Stimulated activated CD4-positive, alpha-beta T cell treated with anti-CD3 and anti-CD28 coated beads, Interleukin-1b, Interleukin-23, amount 100 ng/mL, for 24 hours (primary cell): ENCODE measurements around the gene CTSW.
A peak's percentile ranks its signal among the peaks of the same experiment; 100 is the strongest.
"Not testable (repeated sequence)": the region's sequence is repeated elsewhere in the genome, so short reads cannot be mapped to it uniquely, and the experiment has no call there.

Experiments
- DNase-seq, 4 experiments: peaks; one replicate each; pipeline ENCODE4 v3.0.0-alpha.2; 2020; ENCODE audit warnings: low read depth in 4 of 4, low spot score in 1 of 4

CTSW gene

DNA sequence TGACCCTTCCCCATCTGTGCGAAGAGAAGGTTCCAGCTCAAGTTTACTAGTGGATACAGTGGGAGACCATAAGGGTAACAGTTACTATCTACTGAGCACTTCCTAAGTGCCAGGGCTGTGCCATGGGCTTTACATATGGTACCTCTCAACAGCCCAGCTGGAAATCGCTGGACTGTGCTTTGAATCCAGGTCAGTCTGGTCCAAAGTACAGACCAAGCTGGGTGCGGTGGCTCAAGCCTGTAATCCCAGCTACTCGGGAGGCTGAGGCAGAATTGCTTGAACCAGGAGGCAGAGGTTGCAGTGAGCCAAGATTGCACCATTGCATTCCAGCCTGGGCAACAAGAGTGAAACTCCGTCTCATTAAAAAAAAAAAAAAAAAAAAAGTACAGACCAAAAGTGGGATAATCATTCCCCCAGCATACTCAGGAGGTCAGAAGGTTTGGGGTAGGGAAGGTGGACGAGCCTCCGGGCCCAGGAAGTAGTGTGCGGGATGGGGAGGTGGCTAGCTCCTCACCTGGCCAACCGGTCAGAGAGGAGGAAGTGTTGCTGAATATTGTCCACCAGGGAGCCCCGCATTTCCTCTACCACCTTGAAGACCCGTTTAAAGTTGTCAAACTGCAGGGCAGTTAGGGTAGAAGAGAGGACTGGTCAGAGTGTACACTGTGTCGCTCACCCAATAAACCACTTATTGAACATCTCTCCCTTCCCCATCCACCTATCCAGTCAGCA is 6.3 kb downstream of the CTSW start:
- DNase-seq, result no peak

- no peak for DNase-seq
Observed at GRCh38 chr11:65886826-65887722, 7.4 kb downstream of the CTSW start.

DNA sequence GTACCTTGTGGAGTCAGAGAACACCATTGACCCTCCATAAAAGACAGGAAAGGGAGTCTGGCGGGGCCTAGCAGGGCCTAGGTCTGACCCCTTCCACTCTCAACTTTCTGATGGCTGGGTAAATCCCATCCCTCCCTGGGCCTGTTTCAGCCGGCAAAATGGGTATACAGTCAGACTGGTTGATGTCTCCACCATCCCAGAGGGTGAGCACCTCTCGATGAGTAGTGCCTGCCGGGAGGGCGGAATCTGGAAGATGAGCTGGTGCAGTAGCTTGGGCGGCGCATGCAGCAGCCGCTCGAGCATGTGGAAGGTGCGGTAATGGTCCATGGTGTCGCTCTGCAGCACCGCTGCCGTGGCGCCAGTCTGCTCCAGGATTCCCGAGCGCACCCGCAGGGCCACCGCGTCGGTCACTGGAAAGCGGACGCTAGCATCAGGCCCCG is 8.1 kb downstream of the CTSW start:
- DNase-seq, result no peak

GRCh38 chr11:65888163-65888814 is 8.7 kb downstream of the CTSW start, which contains the start of gene FIBP:
TSS of gene FIBP (minus strand) at chr11:65888471. CDS start at chr11:65888418, 53 bp downstream.
- peak; percentile 88 to 97 (median 94) for DNase-seq

DNA sequence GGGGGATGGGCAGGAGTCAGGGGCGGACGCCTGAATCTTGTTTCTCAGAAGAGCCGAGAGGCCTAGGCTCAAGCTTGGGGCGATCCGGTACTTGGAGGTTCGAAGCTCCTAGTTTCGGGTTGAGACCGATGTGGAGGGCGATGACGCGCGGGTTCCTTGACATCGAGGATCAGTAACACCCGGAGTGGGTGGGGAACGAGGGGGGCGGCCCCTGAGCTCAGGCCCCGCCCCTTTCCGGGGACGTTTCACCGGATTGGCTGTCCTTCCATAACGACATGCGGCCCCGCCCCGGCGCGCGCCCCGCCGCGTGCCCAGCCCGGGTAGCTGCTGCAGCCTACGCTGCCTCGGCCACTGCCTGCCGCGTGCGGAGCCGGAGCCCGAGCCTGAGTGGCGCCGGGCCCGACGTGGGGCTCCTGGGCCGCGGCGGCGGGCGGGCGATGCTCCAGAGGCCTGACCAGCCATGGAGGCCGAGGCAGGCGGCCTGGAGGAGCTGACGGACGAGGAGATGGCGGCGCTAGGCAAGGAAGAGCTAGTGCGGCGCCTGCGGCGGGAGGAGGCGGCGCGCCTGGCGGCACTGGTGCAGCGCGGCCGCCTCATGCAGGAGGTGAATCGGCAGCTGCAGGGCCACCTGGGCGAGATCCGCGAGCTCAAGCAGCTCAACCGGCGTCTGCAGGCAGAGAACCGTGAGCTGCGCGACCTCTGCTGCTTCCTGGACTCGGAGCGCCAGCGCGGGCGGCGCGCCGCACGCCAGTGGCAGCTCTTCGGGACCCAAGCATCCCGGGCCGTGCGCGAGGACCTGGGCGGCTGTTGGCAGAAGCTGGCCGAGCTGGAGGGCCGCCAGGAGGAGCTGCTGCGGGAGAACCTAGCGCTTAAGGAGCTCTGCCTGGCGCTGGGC is 10.9 kb downstream of the CTSW start, which contains the start of gene CCDC85B:
CCDC85B (plus strand) TSS at position 350 of the 895 bp plus-strand sequence; CDS start at position 461, 111 bp downstream.
- DNase-seq, result peak; percentile 94 to 99 (median 96)

- no peak for DNase-seq
Observed at GRCh38 chr11:65891219-65892136, 11.8 kb downstream of the CTSW start.

DNA sequence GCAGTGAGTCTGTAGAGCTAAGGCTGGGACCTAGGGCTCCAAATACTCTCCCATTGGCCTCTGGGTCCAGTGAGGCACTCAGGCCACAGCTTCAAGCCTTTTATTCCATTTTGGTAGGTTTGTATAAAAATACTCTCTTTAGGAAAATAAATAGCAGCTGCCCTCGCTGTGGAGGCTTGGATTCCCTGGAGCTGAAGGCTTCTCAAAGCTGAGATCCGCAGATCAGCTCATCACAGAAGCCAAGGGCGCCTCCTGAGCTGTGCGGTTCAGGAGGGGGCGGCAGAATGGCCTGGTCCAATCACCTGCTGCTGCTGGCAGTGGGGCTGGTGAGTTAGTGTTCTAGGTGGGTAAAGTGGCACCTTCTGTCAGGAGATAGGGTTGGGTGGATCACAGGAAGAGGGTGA is 12.5 kb downstream of the CTSW start:
- DNase-seq, result not testable (repeated sequence)

DNA sequence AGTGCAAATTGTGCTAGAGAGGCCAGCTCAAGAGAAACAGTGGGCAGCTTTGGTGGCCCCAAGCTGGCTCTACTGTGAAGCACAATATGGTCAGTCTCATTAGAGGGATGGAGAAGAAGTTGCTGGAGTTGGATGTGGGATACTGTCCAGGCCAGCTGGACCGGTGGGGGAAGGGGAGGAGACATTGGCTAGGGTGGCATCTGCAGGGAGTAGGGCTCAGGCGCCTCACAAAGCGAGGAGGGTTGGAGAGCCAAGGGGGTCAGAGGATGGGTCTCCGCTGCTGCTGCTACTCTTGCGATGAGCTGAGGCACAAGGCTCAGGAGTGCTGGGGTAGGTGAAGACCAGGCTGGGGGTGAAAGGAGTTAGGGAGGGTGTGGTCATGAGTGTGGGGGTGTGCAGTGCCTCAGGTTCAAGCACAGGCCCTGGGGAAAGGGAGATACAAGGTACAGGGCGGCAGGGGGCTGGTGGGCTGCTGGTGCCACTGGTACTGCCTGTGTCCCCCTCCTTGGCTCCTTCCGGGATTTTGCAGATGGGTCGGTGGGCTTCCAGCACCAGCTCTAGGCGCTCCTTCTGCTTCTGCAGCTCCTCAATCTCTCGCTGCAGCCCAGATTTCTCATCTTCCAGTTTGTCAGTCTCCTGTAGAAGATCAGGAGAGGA is 13.2 kb downstream of the CTSW start:
- no peak for DNase-seq

- no peak for DNase-seq
Observed at GRCh38 chr11:65894034-65894591, 14.5 kb downstream of the CTSW start.

DNA sequence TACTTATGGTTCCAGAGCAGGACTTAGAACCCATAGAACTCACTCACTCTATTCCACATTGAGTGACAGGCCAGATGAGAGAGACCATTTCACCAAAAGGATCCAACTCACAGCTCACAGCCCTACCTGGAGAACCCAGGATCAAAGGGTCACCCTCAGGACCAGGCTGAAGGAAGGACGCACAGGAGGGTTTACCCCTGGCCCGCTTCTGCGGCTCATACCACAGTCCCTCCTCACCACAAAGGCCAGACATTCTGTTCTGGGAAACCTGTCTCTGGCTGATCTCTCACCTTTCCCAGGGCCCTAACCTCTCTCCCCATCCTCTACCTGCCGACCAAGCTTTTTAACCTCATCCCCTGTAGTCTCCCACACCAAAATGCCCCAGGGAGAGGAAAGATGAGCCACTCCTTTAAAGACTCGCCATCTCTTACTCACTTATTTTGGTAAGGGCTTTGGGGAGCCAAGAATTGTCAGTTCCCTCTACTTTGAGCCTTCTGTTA is 15.9 kb downstream of the CTSW start:
- no peak for DNase-seq

DNA sequence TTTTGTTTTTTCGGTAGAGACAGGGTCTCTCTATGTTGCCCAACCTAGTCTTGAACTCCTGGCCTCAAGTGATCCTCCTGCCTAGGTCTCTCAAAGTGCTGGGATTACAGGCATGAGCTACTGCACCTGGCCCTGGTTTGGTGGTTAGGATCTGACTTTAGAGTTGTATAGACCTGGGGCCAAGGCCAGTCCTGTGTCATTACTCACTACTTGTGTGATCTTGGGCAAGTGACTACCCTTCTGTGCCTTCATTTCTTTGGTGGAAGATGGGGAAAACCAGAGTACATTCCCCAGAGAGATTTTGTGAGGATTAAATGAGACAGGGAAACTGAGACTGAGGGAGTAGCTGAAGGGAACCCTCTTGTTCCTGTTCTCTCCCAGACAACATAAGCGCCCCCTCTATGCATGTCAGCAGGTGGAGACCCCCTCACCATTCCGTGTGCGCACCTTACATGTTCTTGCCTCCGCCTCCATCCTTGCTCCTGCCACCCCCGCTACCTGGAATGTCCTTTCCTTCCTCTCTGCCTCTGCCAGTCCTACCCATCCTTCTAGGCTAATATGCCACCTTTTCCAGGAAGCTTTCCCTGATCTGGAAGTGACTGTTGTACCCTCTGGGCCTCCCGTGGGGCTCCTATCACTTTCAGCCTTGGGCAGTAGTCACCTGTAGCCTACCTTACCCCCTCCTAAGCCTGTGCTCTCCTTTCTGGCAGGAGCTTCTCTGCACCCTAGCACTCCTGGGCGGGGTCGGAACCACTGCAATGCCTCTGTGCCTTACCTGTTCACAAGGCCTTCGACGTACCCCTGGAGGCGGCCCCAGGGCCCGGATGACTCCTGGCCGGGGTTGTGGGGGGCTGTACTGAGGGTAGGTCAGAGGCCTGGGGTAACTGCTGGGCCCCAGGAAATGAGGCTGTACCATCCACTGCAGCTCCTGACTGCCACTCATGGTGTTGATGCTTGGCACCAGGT is 16.7 kb downstream of the CTSW start:
- no peak for DNase-seq

GRCh38 chr11:65897020-65897471 is 17.4 kb downstream of the CTSW start:
- no peak for DNase-seq

GRCh38 chr11:65898656-65899355 is 19.2 kb downstream of the CTSW start:
- no peak for DNase-seq

GRCh38 chr11:65899356-65900124 is 19.9 kb downstream of the CTSW start:
- peak in 3 of 4 experiments; percentile 58 to 78 (median 67) for DNase-seq

DNA sequence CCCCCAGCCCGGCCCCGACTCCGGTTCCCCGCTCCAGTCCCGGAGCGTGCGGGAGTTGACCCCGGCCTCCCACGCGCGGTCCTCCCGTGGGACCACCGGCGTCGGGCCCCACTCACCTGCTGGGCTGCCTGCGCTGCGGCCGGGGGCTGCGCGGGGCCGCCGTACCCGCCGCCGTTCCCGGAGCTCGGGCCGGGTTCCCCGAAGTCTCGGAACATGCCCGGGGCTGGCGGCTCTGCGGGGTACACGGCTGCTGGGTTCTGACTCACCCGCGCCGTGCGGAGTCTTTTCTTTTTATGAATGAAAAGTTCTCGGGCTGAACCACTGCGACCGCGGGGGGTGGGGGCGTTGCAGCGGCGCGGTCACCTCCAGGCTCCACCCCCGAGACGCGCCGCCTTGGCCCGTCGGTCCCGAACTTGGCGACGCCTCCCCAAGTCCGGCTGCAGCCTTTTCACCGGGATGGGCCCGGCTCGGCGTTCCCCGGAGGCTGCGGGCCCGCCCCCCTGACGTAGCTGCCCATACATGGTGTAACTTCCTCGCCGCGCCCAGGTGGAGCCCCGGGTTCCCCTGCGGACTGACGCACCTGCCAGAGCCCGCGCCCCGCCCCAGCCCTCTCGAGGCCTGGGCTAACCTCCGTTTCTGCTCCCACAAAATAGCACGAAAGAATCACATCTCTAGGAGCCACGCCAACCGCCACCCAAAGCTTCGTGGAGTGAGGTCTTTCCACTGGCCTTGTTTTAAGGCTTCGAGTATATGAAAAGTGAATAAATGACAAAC is 20.7 kb downstream of the CTSW start, which contains the start of gene FOSL1:
FOSL1 (minus strand) TSS at position 264 of the 774 bp plus-strand sequence; CDS start at position 215, 49 bp downstream.
- DNase-seq, result peak; percentile 79 to 95 (median 84)
